Vagina (tissue), 2 donors: ENCODE data around the gene PHB1. TPM values are rescaled to one million over a fixed set of nuclear protein-coding genes. Genes with fewer than 3 reads are reported as not detected.
A peak's percentile ranks its signal among the peaks of the same experiment; 100 is the strongest.

Source experiments
- DNase-seq, 2 donors: peaks; one replicate each; pipeline ENCODE4 v3.0.0-alpha.2; 2017; ENCODE audit errors: extremely low spot score in 2 of 2
- H3K27ac ChIP-seq: fragments of 200-600 bp; sonication (generic); one replicate; pipeline ENCODE4 v1.5.1; 2019
- H3K27me3 ChIP-seq: fragments of 200-600 bp; sonication (generic); one replicate; pipeline ENCODE4 v1.5.1; 2019
- H3K36me3 ChIP-seq, 2 donors: fragments of 200-600 bp; sonication (generic); one replicate each; pipeline ENCODE4 v1.5.1; 2017 to 2019
- H3K4me1 ChIP-seq: fragments of 200-600 bp; sonication (generic); one replicate; pipeline ENCODE4 v1.5.1; 2019
- H3K4me3 ChIP-seq, 2 donors: fragments of 200-600 bp; sonication (generic); 1 replicate in 1 of 2; 2 replicates in 1 of 2; pipeline ENCODE4 v1.5.1; 2016 to 2019
- H3K9me3 ChIP-seq: fragments of 200-600 bp; sonication (generic); one replicate; pipeline ENCODE4 v1.5.1; 2019
- CTCF ChIP-seq, 3 experiments: fragments of 450-650 bp in 2 of 3; fragments of 200-600 bp in 1 of 3; sonication (generic) in 1 of 3; IDR thresholded peaks; one replicate each; pipeline ENCODE4 v1.5.1; 2017 to 2019; ENCODE audit warnings: antibody characterized with exemption in 3 of 3, mild to moderate bottlenecking in 2 of 3, moderate library complexity in 2 of 3
- POLR2A ChIP-seq, 2 donors: fragments of 450-650 bp; IDR thresholded peaks; one replicate each; pipeline ENCODE4 v1.6.1; 2017; ENCODE audit warnings: antibody characterized with exemption in 2 of 2, mild to moderate bottlenecking in 2 of 2, moderate library complexity in 2 of 2
- POLR2AphosphoS5 ChIP-seq, 2 donors: sonication (generic); formaldehyde crosslinking; IDR thresholded peaks; one replicate each; pipeline ENCODE4 v1.9.0; 2017; ENCODE audit warnings: antibody characterized with exemption in 2 of 2, mild to moderate bottlenecking in 2 of 2, low read depth in 1 of 2; ENCODE audit not compliant: insufficient read depth in 1 of 2
- intact Hi-C: fragments of 100-400 bp; cut with DNase I; formaldehyde crosslinking; loops from one replicate; pipeline ENCODE4 v1.15.1; 2023
- total RNA-seq: library from RNA; depleted of rRNA; stranded (reverse); fragments of >200 nt; gene quantifications from one replicate; pipeline ENCODE4 v1.2.3, GENCODE V29; 2016

PHB1 gene
- total RNA-seq, 1 donor from 2014 or later = 58.7 TPM

GRCh38 chr17:49436174-49436573 is 21.5 kb upstream of the PHB1 start:
- intact Hi-C loops = loop anchor here (5.0 kb wide), 1 partner anchor 111 kb away; no protein-coding TSS in a partner anchor
- Histone ChIP-seq H3K9me3 (no peaks in the 10 kb centered on the region), H3K36me3 (no peaks in the 10 kb centered on the region), H3K27ac (no peak overlapping the region), H3K4me1 (no peaks in the 10 kb centered on the region), H3K4me3 (no peak overlapping the region), H3K27me3 (no peaks in the 10 kb centered on the region)
- no peak for TF ChIP-seq POLR2A (IDR thresholded peaks at IDR 0.05)
- no peak for TF ChIP-seq CTCF (IDR thresholded peaks at IDR 0.05)
- no peak for TF ChIP-seq POLR2AphosphoS5 (IDR thresholded peaks at IDR 0.05; ENCODE audit: insufficient read depth in 1 of 2, low read depth in 1 of 2)
- DNase-seq = no peak

GRCh38 chr17:49435671-49436029 is 21.0 kb upstream of the PHB1 start:
- intact Hi-C loops = loop anchor here (5.0 kb wide), 1 partner anchor 112 kb away; no protein-coding TSS in a partner anchor
- Histone ChIP-seq H3K4me3 (no peak overlapping the region), H3K36me3 (no peaks in the 10 kb centered on the region), H3K4me1 (no peaks in the 10 kb centered on the region), H3K27me3 (no peaks in the 10 kb centered on the region), H3K27ac (no peak overlapping the region), H3K9me3 (no peaks in the 10 kb centered on the region)
- no peak for TF ChIP-seq POLR2AphosphoS5 (IDR thresholded peaks at IDR 0.05; ENCODE audit: insufficient read depth in 1 of 2, low read depth in 1 of 2)
- TF ChIP-seq POLR2A (IDR thresholded peaks at IDR 0.05) = no peak
- TF ChIP-seq CTCF (IDR thresholded peaks at IDR 0.05) = no peak
- no peak for DNase-seq

- DNase-seq = no peak
- H3K27ac ChIP-seq = no peak overlapping the region
- no peak overlapping the region for H3K4me3 ChIP-seq
- no peaks in the 10 kb centered on the region for H3K9me3 ChIP-seq
- H3K27me3 ChIP-seq = no peaks in the 10 kb centered on the region
- TF ChIP-seq POLR2AphosphoS5 (IDR thresholded peaks at IDR 0.05; ENCODE audit: insufficient read depth in 1 of 2, low read depth in 1 of 2) (no peak), CTCF (IDR thresholded peaks at IDR 0.05) (peak in 2 of 3 experiments; percentile 16 to 54), POLR2A (IDR thresholded peaks at IDR 0.05) (no peak)
- intact Hi-C loops = loop anchor here (5.0 kb wide), 2 partner anchors 112 to 122 kb away; no protein-coding TSS in a partner anchor
- H3K4me1 ChIP-seq = no peaks in the 10 kb centered on the region
- H3K36me3 ChIP-seq = no peaks in the 10 kb centered on the region
Measured at GRCh38 chr17:49434821-49435670, 20.4 kb upstream of the PHB1 start.

- no peaks in the 10 kb centered on the region for H3K9me3 ChIP-seq
- H3K4me1 ChIP-seq = no peaks in the 10 kb centered on the region
- no peaks in the 10 kb centered on the region for H3K36me3 ChIP-seq
- H3K4me3 ChIP-seq = no peak overlapping the region
- no peak for DNase-seq
- no peaks in the 10 kb centered on the region for H3K27me3 ChIP-seq
- intact Hi-C loops = loop anchor here (5.0 kb wide), 1 partner anchor 124 kb away; no protein-coding TSS in a partner anchor
- H3K27ac ChIP-seq = no peak overlapping the region
- TF ChIP-seq CTCF (IDR thresholded peaks at IDR 0.05) = no peak
- no peak for TF ChIP-seq POLR2AphosphoS5 (IDR thresholded peaks at IDR 0.05; ENCODE audit: insufficient read depth in 1 of 2, low read depth in 1 of 2)
- no peak for TF ChIP-seq POLR2A (IDR thresholded peaks at IDR 0.05)
Measured at GRCh38 chr17:49433000-49433694, 18.5 kb upstream of the PHB1 start.
